GM21390 (cell line): ENCODE measurements around the gene ATP9B.

Experiments used
- ATAC-seq: cut with Tn5 transposase; IDR thresholded peaks from one replicate; pipeline ENCODE4 v1.9.1; 2021; ENCODE audit not compliant: unreplicated experiment

The ATP9B gene

DNA sequence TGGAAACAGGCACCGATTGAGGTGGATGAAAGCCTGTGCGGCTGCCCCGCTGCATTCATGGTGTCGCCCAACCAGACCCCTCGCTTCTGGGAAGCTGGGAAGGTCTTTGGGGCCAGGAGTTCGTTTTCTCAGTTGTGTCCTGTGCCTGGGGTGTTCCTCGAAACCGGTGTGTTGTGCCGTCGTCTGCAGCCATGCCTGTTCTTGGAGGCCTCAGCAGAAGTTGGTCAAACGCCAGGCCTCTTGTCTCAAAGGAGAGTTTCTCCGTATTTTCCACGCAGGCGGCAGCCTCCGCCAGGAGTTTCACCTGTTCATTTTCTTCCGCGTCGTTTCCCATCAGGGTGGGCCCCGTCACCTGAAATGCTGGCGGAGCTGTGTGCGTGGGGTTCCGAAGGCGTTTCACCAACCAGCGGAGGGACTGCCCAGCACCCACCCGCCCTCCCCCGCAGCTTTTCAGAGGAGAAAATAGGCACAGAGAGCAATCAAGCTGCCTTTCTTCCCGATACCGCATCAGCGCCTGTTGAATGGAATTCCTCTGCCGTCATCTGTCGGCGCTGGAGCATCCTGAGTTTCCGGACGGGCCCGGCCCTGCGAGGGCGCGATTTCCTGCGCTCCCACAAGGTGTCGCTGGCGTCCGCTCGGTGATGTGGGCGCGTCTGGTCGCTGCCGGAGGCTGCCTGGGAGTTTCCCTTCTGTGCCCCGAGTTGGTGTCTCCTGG lies 309.5 kb downstream of the ATP9B start:
- ATAC-seq = peak; percentile 61

DNA sequence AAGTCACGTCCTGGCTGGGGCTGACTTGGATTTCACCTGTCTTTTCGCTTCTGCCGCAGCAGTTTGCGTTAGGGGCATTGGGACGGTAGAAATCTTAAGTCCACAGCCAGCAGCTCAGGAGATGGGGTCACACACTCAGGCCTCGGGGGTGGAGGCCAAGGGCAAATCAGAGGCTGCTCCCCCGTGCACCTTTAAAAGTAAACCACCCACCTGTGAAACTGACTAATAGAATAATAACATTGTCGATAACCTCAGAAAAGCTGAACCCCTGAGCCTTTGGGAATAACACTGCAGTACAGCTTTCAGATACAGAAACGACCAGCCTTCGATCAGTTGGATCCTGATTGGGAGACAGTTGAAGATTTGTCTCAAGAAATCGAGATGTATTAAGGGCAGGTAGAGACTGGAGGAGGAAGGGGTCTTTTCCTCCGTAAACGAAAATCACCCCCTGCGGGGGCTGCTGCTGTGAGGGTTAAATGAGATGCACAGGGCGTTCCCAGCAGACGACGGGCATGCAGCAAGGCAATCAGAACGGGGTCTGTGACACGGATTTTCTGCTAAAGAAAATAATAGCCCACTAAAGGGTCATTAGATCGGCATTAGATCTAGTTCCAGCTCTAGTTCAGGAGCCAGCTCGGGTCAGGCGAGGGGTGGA lies 310.2 kb downstream of the ATP9B start:
- no peak for ATAC-seq

GRCh38 chr18:79379931-79380815 lies 311.0 kb downstream of the ATP9B start:
- no peak for ATAC-seq

- ATAC-seq = peak; percentile 50
These were observed 311.9 kb downstream of the ATP9B start for GRCh38 chr18:79380816-79381806.

DNA sequence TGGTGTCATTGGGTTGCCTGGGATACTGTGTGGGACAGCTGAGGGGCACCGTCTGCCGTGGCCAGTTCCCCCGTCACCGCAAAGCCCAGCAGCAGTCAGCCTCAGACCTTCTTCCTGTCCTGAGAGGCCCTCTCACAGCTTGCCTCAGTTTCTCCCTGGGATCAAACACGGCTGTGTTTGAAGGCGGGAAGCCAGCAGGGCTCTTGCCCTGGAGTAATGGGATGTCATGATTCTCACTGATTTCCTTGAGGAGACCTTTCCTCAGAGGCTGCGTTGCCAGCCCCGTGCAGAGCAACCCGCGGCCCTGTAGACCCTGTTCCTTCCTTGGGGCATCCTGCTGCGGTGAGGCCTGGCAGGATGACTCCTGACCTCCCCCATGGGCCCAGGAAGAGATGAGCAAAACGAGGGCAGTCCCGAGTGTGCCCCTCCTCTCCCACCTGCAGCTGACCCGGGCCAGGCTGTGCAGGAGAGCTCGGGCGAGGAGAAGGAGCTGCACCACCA lies 312.7 kb downstream of the ATP9B start:
- no peak for ATAC-seq

- ATAC-seq = no peak
These were observed 313.6 kb downstream of the ATP9B start for GRCh38 chr18:79382681-79383387.

GRCh38 chr18:79383388-79384056 lies 314.3 kb downstream of the ATP9B start:
- no peak for ATAC-seq

DNA sequence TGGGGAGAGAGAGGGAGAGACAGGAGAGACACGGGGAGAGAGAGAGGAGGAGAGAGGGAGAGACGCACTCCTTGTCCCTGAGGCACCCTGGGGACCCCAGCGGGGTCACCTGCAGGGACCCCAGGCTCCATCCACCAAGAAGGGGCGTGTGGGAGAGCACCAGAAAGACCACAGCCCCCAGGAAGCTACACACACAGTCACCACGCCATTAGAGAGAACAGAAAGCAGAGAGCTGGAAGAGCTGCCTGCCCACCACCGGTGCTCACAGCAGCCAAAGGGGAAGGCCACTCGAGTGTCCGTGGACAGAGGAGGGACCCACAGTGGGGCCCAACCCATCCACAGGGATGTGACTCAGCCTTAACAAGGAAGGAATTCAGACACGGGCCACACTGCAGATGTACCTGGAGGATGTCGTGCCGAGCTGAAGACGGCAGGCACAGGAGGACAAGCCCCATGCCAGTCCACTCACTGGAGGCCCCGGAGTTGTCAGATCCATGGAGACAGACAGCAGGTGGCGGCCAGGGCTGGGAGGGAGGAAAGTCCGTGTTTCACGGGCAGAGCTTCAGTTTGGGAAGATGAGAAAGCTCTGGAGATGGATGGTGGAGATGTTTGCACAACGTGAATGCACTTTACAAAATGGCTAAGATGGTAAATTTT lies 315.1 kb downstream of the ATP9B start:
- ATAC-seq = no peak

DNA sequence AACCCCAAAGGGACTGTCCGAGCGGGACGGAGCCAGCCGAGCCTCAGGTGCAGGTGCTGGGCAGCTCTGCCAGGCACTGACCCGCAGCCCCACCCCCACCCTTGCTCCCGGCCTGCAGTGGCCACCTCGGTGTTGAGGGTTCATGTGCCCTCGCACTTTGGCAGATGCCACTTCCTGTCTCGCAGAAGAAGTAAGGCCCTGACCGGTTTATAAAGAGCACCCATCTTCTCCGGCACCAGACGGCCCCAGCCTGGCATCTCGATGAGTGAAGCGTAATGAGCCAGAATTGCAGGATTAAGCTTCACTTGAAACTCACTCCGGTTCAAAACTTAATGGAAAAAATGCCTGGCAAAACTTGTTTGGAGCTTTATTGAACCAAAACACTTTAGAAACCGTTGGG lies 315.6 kb downstream of the ATP9B start:
- no peak for ATAC-seq

- ATAC-seq = no peak
These were observed 316.1 kb downstream of the ATP9B start for GRCh38 chr18:79385326-79385707.

DNA sequence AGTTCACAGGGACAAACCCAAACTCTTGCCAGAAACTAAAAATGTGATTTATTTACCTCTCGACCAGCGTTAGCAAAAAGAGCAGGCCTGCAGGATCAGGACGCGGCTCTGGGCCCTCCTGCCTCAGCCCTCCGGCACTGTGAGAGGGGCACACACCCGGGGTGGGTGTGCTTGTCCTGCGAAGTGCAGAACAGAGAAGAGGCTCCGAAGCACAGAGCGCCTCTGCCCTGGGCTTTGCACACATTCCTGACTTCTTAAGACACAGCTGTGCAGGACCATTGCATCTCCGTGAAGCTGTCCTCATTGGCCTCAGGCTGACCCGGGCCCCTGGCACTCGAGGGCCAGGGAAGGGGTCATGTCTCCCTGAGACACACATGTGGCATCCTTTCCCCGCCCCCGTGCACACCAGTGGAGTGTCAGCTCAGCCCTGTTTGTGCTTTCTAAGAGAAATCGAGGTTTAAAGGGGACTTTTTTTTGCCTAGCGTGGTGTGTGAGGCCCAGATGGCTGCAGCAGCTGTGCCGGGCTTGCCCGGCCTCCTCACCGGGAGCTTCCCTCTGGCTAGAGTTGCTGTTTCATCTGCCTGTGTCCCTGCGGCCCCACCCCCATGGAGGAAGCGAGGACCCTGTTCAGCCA lies 316.6 kb downstream of the ATP9B start:
- no peak for ATAC-seq

DNA sequence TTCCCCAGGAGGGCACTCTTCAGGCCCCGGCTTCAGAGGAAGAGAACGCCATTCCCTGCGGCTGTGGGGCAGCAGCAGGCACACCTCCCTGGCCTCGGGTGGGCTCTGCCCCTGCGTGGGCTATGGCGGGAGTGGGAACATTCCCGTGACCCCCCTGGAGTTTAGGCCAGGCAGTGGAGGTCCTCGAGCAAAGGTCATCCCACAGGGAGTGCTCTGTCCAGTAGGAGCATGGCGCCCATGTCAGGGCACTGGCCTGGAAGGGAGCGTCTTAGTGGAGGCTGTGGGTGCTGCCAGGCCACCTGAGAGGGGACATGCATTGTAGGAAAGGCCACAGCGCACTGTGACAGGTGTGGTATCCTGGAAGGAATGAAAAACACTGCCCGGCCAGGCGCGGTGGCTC lies 317.4 kb downstream of the ATP9B start:
- ATAC-seq = no peak

GRCh38 chr18:79387214-79387613 lies 318.0 kb downstream of the ATP9B start:
- ATAC-seq = no peak

GRCh38 chr18:79387615-79388014 lies 318.4 kb downstream of the ATP9B start:
- no peak for ATAC-seq

DNA sequence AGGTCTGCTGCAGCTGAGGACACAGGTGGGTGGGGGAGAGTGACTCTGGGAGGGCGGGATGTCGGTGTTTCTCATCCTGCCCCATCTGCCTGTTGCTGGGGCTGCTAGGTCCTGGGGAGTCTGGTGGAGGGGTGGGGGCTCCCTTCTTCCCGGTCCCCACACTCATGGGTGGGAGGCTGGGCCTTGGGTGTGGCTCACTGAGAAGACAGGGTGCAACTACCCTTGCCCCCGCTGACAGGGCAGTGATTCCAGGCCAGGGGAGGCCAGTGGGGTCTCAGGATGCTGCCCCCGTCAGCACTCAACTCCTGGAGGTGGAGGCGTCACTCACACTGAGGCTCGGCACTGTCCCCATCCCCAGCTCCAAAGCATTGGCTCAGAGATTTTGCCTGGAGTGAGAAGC lies 318.8 kb downstream of the ATP9B start:
- ATAC-seq = no peak

- no peak for ATAC-seq
These were observed 320.5 kb downstream of the ATP9B start for GRCh38 chr18:79389689-79390088.

- no peak for ATAC-seq
These were observed 323.0 kb downstream of the ATP9B start for GRCh38 chr18:79392226-79392625.

DNA sequence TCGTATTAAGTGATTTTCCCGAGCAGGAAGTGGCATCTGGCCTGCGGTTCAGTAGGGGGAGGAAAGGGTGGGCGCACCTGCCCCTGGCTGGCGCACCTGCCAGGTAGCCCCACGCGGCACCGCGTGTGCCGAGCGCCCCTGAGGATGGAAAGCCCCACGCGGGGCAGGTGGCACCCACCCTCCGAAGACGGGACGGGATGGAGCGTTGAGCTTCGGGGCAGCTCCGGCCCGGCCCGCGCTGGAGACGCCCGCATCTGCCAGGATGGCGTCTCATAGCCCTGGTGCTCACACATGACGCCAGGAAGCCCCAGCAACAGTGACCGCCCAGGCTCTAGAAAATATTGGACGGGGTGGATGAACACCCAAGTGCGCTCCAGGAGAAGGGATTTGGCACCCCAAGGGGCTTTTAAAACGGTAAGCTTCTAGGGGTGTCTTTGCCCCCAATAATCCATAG lies 324.0 kb downstream of the ATP9B start:
- ATAC-seq = no peak
